ENCODE results near the gene TMIGD2. TPM values are rescaled to one million over a fixed set of nuclear protein-coding genes. Genes with fewer than 3 reads are reported as not detected.

Gene TMIGD2
- total RNA-seq, 1 donor from 2014 or later = 33.2 TPM

DNA sequence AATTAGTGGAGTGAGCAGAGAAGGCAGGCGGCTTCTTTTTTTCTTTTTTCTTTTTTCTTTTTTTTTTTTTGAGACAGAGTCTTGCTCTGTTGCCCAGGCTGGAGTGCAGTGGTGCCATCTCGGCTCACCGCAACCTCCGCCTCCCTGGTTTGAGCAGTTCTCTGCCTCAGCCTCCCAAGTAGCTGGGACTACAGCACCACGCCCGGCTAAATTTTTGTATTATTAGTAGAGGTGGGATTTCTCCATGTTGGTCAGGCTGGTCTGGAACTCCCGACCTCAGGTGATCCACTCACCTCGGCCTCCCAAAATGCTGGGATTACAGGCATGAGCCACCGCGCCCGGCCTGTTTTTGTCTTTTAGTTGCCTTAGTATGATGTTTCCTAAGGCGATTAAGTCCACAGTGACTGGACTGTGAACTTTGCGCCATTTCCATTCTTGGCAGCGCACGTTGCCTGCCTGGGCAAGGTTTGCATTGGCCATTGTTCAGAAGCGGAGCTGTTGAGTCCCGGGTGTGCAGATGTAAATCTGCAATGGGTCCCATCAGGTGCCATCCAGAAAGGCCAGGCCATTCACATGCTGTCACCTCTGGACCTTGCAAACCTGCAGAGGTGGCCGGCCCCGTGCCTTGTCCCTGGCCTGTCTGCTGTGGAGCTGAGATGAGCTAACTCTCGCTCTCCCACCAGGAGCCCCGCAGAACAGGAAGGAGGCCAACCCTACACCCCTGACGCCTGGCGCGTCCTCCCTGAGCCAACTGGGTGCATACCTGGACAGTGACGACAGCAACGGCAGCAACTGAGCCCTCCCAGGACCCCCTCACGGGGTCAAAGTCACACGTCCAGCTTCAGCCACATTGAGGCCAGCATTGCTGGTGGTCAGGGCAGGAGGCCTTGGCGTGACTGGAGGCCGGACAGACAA is 34.0 kb downstream of the TMIGD2 start:
- intact Hi-C loops (cut with micrococcal nuclease) = loop anchor here (1.0 to 2.0 kb wide), 5 partner anchors 75 to 257 kb away; partner anchors contain the start of genes MPND and SH3GL1

DNA sequence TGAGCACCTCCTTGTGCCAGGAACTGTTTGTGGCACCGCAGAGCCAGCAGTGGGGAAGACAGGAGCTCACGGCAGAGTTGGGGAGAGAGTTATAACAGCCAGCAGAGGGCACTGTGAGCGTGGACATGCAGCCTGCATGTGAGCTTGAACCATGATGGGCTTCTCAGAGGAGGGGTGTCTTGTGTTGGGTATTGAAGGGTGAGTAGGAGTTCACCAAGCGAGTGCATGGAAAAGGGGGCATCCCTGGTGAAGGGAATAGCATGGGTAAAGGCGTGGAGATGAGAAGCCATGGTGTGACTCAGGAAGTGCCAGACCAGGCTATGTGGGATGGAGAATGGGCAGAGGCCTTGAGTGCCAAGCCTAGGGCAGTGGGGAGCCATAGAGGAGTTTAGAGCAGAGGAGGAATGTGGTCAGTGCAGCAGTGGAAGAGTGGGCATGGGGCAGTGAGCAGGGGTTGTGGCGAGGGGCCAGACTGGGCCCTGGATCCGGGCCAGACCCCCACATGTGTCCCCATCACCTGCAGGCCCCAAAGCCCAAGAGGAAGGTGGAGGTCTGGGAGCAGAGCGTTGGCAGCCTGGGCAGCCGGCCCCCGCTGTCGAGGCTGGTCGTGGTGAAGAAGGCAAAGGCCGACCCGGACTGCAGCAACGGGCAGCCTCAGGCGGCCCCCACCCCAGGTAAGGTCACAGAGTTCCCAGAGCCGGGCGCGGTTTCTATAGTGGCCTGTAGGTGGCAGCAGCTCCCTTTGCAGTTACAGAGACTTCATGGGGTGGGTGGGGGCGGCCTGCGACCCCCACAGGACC is 34.9 kb downstream of the TMIGD2 start:
- intact Hi-C loops (cut with micrococcal nuclease) = loop anchor here (1.0 to 2.0 kb wide), 5 partner anchors 76 to 258 kb away; partner anchors contain the start of genes MPND and SH3GL1

DNA sequence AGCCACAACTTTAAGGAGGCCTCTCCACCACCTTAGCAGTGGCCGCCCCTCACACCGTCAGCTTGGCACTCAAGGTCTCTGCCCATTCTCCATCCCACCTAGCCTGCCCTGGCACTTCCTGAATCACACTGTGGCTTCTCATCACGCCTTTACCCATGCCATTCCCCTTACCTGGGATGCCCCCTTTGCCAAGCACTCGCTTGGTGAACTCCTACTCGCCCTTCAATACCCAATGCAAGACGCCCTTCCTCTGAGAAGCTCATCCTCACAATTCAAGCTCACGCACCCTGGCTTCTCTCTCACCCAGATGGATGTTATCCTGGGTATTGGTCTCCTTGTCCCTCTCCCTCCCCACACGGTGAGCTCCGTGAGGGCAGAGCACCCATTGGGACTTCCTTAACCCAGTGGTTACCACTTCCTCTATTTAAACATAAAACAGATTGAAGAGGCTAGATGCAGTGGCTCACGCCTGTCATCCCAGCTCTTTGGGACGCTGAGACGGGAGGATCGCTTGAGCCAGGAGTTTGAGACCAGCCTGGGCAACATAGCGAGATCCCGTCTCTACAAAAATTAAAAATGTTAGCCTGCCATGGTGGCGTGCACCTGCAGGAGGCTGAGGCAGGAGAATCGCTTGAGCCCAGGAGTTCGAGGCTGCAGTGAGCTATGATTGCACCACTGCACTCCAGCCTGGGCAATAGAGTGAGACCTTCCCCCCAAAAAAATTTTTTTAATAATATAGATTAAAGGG is 35.8 kb downstream of the TMIGD2 start:
- intact Hi-C loops (cut with micrococcal nuclease) = loop anchor here (2.0 kb wide), 1 partner anchor 204 kb away; no protein-coding TSS in a partner anchor

DNA sequence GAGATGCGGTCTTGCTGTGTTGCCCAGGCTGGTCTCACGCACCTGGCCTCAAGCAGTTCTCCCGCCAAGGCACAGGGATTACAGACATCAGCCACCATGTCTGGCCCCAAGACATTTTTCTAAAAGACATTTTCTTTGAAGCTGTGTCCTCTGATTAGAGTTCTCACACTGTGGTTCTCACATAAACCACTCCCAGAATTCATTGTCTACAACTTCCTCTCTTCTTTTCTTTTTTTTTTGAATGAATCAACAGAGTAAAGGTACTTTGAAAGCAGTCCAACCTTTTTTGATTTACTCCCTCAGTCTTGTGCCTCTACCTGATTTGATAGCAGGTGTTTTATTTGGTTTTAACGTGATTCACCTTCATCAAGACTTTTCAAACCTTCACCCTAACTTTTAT is 37.4 kb downstream of the TMIGD2 start:
- intact Hi-C loops (cut with micrococcal nuclease) = no loop called here

DNA sequence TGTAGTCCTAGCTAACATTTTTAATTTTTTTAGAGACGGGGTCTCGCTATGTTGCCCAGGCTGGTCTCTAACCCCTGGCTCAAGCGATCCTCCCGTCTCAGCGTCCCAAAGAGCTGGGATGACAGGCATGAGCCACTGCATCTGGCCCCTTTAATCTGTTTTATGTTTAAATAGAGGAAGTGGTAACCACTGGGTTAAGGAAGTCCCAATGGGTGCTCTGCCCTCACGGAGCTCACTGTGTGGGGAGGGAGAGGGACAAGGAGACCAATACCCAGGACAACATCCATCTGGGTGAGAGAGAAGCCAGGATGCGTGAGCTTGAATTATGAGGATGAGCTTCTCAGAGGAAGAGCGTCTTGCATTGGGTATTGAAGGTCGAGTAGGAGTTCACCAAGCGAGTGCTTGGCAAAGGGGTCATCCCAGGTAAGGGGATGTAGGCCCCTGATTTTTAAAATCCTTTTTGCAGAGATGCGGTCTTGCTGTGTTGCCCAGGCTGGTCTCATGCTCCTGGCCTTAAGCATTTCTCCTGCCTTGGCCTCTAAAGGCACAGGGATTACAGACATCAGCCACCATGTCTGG is 41.5 kb downstream of the TMIGD2 start:
- intact Hi-C loops (cut with micrococcal nuclease) = no loop called here

DNA sequence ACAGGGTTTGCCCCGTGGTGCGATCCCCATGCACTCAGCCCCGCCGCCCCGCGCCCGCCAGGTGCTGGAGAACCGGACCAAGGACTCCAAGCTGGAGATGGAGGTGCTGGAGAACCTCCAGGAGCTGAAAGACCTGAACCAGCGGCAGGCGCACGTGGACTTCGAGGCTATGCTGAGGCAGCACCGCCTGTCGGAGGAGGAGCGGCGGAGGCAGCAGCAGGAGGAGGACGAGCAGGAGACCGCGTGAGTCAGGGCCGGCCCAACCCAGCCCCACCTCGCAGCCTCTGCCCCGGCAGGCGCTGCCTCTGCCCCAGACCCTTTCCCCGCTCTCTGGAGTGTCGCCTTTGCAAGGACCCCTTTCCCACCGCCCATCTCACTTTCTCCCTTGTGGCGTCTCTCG is 44.0 kb downstream of the TMIGD2 start:
- intact Hi-C loops (cut with micrococcal nuclease) = no loop called here

DNA sequence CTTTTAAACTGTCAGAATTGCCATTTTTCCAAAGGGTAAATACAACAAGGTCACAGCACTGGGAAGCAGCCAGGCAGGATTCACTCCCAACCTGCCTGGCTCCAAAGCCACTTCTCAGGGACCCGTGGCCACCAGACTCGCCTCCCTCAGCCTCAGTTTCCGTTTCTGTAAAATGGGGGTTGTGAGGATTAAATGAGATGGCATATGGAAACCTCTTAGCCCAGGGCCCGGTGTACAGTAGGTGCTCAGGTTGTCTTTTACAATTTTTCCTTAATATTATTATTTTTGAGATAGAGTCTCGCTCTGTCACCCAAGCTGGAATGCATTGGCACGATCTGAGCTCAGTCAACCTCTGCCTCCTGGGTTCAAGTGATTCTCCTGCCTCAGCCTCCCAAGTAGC is 45.2 kb downstream of the TMIGD2 start:
- intact Hi-C loops (cut with micrococcal nuclease) = no loop called here

DNA sequence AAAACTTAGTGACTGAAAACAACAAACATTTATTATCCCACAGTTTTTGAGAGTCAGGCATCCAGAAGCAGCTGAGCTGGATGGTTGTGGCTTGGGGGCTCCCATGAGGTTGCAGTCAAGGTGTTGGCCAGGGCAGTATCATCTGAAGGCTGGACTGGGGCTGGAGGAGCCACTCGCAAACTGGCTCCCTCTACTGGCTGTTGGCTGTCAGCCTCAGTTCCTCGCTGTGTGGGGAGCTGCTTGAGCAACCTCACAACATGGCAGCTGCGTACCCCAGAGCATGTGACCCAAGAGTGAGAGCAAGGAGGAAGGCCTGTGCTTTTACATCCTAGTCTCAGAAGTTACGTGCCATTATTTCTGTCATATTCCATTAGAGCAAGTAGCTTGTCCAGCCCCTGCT is 45.6 kb downstream of the TMIGD2 start:
- intact Hi-C loops (cut with micrococcal nuclease) = no loop called here

DNA sequence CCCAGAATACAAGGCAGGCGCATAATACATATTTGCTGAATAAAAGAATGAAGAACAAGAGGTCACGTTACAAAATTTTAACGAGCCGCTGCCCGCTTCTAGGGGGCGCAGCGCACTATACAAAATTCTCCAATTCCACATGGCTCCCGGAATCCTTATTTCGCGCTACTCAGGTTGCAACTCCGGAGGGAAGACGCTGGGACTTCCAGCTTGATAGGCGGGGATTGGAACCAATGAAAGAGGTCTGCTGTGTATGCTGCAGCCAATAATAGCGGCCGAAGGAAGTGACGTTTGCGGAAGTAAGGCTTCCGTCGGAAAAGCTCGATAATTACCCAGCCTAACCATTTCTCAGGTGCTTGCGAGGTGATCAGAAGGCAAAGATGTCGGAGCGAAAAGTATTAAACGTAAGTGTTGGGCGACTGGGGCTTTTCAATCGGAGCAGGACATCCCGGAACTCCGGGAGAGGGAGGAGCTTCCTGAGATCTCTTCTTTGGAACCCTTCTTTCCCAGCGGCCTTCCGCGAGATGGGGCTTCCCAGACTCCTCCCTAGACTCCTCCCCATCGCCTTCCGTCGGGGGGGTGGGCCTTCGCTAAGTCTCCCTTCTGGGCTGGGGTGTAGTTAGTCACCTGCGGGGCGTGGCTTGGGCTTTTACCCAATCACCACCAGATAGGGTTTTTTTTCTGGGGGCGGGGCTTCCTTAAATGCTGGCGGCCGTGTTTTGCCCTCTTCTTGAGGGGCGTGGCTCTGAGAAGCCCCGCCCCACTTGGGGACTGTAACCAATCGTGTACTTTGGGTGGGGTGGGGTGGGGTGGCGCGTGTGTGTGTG is 55.2 kb downstream of the TMIGD2 start, which contains the start of gene YJU2:
Gene YJU2 (plus strand): TSS at position 314 of the 827 bp plus-strand sequence. CDS start 67 bp downstream, at position 381.
- intact Hi-C loops (cut with micrococcal nuclease) = loop anchor here (1.0 to 5.0 kb wide), 19 partner anchors 14 to 1210 kb away; partner anchors contain the start of genes ANKRD24, APBA3, DPP9 and EEF2

DNA sequence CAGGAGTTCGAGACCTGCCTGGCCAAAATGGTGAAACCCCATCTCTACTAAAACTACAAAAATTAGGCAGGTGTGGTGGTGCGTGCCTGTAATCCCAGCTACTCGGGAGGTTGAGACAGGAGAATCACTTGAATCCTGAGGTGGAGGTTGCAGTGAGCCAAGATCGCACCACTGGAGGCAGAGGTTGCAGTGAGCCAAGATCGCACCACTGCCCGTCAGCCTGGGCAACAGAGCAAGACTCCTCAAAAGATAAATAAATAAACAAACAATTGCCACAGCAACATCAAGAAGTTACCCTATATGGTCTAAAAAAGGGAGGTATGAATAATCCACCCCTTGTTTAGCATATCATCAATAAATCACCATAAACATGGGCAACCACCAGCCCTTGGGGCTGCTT is 56.3 kb downstream of the TMIGD2 start:
- intact Hi-C loops (cut with micrococcal nuclease) = loop anchor here (2.0 to 5.0 kb wide), 4 partner anchors 179 to 1209 kb away; partner anchors contain the start of genes DPP9, MFSD12 and ZBTB7A

Other genes with a start within 250 kb of the TMIGD2 start
- gene ZBTB7A, start 235.5 kb downstream of the TMIGD2 start, total RNA-seq = 41.6 and 41.8 TPM in 2 replicates
- 144 and 156 TPM in 2 replicates for gene MAP2K2, start 178.3 kb downstream of the TMIGD2 start, total RNA-seq
- not detected in 2 replicates for gene CREB3L3, start 148.8 kb downstream of the TMIGD2 start, total RNA-seq
- gene SIRT6, start 119.8 kb downstream of the TMIGD2 start, total RNA-seq = 49.5 and 49.6 TPM in 2 replicates
- 0.63 and 0.69 TPM in 2 replicates for gene ANKRD24, start 119.7 kb downstream of the TMIGD2 start, total RNA-seq
- 27.2 and 28.1 TPM in 2 replicates for gene EBI3, start 72.9 kb downstream of the TMIGD2 start, total RNA-seq
- gene YJU2, start 55.3 kb downstream of the TMIGD2 start, total RNA-seq = 31.3 and 34.3 TPM in 2 replicates
- gene SHD, start 23.1 kb downstream of the TMIGD2 start, total RNA-seq = not detected in 2 replicates
- gene FSD1, start 2.2 kb upstream of the TMIGD2 start, total RNA-seq = 22.0 and 24.2 TPM in 2 replicates
- gene STAP2, start 36.4 kb upstream of the TMIGD2 start, total RNA-seq = 14.8 and 19.1 TPM in 2 replicates
- 19.0 and 21.0 TPM in 2 replicates for gene MPND, start 41.2 kb upstream of the TMIGD2 start, total RNA-seq
- gene SH3GL1, start 98.2 kb upstream of the TMIGD2 start, total RNA-seq = 67.8 and 74.3 TPM in 2 replicates
- 74.0 and 79.1 TPM in 2 replicates for gene CHAF1A, start 100.3 kb upstream of the TMIGD2 start, total RNA-seq
- gene UBXN6, start 155.4 kb upstream of the TMIGD2 start, total RNA-seq = 46.3 and 52.0 TPM in 2 replicates
- 55.7 and 67.4 TPM in 2 replicates for gene HDGFL2, start 169.9 kb upstream of the TMIGD2 start, total RNA-seq
- not detected in 2 replicates for gene PLIN4, start 216.1 kb upstream of the TMIGD2 start, total RNA-seq
- gene PLIN5, start 232.8 kb upstream of the TMIGD2 start, total RNA-seq = not detected in 2 replicates
- gene LRG1, start 237.6 kb upstream of the TMIGD2 start, total RNA-seq = 1.1 and 1.5 TPM in 2 replicates